Activated CD4-positive, alpha-beta T cell treated with anti-CD3 and anti-CD28 coated beads, Interleukin-2, amount 50 U/mL, for 48 hours (primary cell): ENCODE measurements around the gene PPP3CA.
"Not testable (repeated sequence)": the region's sequence is repeated elsewhere in the genome, so short reads cannot be mapped to it uniquely, and the experiment has no call there.

Experiments
- DNase-seq, 2 experiments: peaks; one replicate each; pipeline ENCODE4 v3.0.0-alpha.2; 2020

Gene PPP3CA

GRCh38 chr4:101035487-101035886, 311.8 kb downstream of the PPP3CA start:
- DNase-seq: no peak

GRCh38 chr4:101033986-101034385, 313.3 kb downstream of the PPP3CA start:
- no peak for DNase-seq

GRCh38 chr4:101032541-101032940, 314.8 kb downstream of the PPP3CA start:
- no peak for DNase-seq

DNA sequence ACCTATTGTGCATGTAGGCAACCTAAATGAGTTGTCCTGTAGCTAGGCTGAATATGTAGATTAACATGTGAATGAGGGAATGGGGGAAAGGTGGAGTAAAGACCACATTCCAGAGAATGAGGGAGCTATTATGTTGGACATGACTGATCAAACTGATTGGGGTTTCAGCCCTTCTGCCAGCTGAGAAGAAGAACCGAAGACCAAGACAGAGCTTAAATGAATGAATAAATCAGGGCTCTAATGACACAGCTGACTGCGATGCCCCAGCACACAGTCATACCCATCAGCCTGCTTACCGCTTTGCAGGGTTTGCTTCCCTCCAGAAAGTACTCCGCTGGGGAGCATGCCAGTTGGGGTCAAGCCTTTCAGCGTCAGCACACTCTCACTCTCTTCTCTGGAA, 315.4 kb downstream of the PPP3CA start:
- DNase-seq: no peak

DNA sequence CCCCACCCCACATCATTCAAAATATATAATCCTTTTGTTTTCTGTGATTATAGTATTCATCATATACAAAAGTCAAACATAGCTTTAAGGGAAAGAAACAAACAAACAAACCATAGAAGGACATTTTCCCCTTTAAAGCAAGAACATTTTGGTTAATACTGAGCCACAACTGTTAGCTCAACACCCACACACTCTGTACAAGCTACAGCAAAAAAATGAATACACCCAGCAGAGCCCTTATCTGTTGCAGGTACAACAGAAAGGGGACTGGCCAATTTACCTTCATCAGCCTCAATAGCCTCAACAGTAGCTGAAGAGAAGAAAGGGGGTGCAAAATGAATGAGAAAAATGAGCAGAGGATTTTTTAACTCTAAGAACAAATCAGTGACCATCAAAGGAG, 318.4 kb downstream of the PPP3CA start:
- DNase-seq: no peak

- no peak for DNase-seq
Observed at GRCh38 chr4:101027721-101028120, 319.6 kb downstream of the PPP3CA start.

DNA sequence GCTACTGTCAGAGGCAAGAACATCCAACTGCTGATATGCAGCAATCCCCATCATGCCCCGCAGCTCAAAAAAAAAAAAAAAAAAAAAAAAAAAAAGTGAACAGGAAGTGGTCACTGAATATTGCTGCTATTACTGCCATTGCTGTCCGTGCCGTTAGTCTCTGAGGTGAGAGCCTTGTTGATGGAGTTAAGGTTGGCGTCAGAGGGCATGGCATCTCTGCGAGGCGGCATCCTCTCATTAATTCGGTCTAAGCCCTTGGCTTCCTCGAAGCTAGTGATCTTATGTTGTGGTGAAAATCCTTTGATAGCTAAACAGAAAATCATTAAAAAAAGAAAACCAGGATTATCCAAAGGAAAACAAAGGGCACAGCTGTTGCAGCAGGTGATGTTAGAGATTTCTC, 321.6 kb downstream of the PPP3CA start:
- no peak for DNase-seq

DNA sequence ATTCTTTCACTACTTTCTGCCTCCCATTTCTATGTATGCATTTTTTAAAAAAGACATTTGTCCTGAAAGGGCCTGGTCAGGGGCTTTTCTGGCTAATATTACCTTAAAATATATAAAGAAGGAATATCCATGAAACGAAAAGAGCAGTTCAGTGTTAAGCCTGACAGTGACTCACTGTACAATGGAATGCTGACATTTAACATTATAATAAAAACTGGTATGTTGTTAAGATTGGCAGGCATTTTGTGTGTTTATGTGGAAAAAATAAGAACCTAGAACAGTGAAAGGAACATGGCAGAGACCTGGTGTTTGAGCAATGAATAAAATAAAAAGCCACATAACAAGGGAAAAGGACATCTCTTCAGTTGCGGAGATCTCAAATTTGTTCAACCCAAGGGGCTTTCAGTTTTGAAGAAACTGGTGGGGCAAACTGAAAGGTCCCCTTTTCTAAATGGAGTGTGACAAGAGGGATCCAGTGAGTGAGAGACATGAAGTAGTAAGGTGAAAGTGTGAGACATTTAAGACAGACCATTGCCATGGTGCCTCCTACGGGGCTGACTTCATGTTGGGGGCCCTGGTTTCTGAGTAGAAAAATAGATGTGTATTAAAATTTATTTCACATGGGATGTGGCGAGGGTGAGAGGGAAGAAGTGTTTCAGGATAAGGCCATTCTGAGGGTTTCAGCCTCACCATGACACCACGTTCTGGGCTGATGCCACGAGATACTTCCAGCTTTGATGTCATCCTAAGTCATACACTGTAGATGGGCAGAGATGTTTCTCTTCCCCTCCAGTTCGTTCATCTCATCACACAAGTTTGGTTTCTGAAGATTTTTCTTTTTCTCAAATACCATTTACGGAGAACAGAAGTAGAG, 324.9 kb downstream of the PPP3CA start:
- DNase-seq: peak in 1 of 2 experiments; percentile 21

DNA sequence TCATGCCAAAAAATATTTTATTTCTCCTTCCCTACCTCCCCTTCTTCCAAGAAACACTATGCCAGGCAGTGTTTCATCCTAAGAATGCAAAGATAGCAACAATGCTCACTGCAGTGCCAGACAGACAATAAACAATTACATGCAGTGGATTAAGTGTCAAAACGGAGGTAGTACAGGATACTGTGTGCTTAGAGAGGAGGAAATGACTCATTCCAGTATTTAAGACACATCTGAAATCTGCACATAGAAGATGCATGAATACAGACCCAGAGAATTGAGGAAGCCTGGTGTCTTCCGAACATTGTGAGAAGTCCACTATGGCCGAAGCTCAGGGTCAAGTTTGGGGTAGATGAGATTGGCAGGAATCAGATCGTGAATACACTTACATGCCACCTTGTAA, 326.4 kb downstream of the PPP3CA start:
- DNase-seq: no peak

DNA sequence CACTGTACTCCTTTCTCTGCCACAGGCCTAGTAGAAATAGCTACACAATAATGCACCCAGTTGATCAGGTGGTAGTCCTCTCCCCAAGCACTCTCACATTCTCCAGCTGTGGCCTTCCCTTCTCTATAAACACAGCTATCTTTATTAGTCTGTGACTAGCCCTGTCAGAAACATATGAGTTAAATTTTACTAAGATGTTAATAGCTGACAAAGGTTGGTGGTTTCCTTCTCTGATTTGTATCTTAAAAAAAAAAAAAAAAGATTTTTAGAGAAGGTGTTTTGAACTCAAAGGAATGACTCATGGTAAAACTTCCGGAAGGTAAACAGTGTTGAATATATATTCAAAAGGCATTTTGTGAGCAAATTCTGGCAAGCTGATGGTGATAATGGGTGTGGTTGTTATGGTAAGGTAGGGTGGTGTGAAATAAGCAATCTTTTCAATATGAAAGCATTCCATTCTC, 327.4 kb downstream of the PPP3CA start:
- no peak for DNase-seq

- no peak for DNase-seq
Observed at GRCh38 chr4:101019313-101019712, 328.0 kb downstream of the PPP3CA start.

GRCh38 chr4:101018836-101019235, 328.5 kb downstream of the PPP3CA start:
- DNase-seq: no peak

DNA sequence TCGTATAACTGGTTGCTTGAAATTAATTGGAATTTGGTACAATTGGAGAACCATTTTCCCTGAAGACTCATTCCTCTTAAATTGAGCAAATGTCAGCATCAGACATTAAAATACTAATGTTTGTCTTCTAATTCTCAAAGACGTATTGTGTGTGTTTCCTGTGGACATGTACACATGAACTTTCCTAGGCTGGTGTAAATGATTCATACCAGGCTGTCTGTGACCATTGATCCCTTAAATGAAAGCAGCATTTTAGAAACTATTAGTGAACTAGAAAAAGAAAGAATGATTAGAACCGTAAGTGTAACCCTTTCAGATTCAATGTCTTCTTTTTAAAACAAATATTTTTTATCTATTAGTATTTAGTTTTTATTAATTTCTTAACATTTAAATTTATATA, 332.9 kb downstream of the PPP3CA start:
- no peak for DNase-seq

GRCh38 chr4:101010987-101011386, 336.3 kb downstream of the PPP3CA start:
- no peak for DNase-seq

DNA sequence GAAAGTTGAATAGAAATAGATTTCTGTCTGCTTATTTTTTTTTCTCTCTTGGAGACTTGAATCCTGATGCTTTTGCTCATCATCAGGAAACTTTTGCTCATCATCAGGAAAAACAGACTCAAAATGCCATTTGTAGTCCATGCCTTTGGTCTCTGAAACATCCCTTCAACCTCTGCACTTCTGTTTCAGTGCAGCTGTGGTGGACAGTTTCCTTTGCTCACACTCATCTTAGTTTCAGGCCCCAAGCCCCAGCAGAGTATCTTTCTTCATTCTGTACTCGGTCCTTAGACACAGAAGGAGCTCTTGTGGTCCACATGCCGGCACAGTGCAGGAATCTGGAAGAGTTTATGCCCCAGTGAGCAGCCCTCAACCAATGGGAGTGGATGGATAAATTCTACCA, 337.9 kb downstream of the PPP3CA start:
- no peak for DNase-seq

- DNase-seq: no peak
Observed at GRCh38 chr4:101008503-101008902, 338.8 kb downstream of the PPP3CA start.

GRCh38 chr4:101005659-101006058, 341.7 kb downstream of the PPP3CA start:
- no peak for DNase-seq

DNA sequence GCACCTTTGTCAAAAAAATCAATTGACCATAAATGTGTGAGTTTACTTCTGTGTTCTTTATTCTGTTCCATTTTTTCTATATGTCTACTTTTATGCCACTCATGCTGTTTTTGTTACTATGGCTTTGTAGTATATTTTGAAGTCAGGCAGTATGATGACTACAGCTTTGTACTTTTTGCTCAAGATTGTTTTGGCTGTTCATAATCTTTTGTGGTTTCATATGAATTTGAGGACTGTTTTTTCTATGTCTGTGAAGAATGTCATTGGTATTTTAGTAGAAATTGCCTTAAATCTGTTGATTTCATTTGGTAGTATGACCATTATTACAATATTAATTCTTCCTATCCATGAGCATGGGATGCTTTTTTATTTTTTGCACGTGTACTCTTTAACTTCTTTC, 346.8 kb downstream of the PPP3CA start:
- no peak for DNase-seq

- DNase-seq: no peak
Observed at GRCh38 chr4:100995671-100996070, 351.7 kb downstream of the PPP3CA start.

- not testable (repeated sequence) for DNase-seq
Observed at GRCh38 chr4:100995002-100995401, 352.3 kb downstream of the PPP3CA start.

- not testable (repeated sequence) for DNase-seq
Observed at GRCh38 chr4:100991332-100992069, 355.8 kb downstream of the PPP3CA start.

GRCh38 chr4:100989401-100989800, 357.9 kb downstream of the PPP3CA start:
- DNase-seq: no peak

DNA sequence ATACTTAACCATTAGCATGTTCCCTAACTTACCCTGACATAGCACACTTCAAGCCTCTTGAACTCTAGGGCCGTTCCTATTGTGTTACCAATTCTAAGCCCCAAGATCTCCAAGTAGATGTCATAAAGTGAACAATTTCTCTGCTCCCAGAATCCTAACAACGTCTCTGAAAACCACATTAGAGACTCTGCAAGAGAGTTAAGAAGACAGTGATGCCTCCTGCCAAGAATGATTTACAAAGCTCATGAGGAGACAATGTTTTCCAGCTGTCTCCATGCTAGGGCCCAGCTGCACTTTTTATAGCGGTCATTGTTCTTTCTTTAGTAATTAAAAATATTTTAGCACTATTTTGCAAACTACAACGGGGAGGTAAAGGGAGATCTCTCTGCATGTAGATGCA, 358.4 kb downstream of the PPP3CA start:
- no peak for DNase-seq

DNA sequence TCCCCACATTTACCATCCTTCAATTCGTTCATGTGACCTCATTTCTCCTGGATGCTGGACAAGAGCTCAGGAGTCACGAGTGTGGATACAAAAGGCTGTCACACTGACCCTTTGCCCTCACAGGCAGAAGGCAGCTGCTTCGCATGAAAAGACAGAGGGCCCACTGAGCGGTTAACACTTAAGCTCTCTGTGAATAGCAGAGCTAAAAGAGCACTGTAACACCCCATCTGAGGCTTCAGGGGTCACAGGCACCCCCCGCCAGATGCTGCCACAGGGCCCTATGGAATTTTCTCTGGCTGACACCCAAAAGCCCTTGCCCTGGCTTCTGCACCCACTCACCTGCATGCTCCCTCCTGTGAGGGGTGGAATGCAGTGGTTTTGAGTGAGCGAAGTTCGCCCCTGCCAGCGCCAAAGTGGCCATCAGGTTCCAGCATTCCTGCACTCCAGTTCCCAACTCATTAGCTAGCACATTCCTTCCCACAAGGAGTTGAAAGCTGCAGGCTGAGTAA, 360.9 kb downstream of the PPP3CA start:
- no peak for DNase-seq
